Astrocyte (in vitro differentiated cells and primary cell): ENCODE results near the gene SEMA3A. TPM values are rescaled to one million over a fixed set of nuclear protein-coding genes. Genes with fewer than 3 reads are reported as not detected.
A peak's percentile ranks its signal among the peaks of the same experiment; 100 is the strongest.

ENCODE experiments used
- DNase-seq: peaks from one replicate; pipeline ENCODE4 v3.0.0-alpha.2; 2010; ENCODE audit warnings: low read depth
- FAIRE-seq: peaks from 2 replicates; lab custom pipeline; 2011; peaks lifted over from hg19 to GRCh38; lab: Jason Lieb, UNC
- H2AFZ ChIP-seq: 2 replicates; pipeline ENCODE4 v1.6.0; 2012; ENCODE audit warnings: low read depth, low read length, inconsistent platforms
- H3K27ac ChIP-seq: 2 replicates; pipeline ENCODE4 v1.5.1; 2011; ENCODE audit warnings: low read depth, low read length, inconsistent platforms
- H3K27me3 ChIP-seq: 2 replicates; pipeline ENCODE4 v1.6.0; 2011; ENCODE audit warnings: low read length, inconsistent platforms; ENCODE audit not compliant: insufficient read depth
- H3K36me3 ChIP-seq: 2 replicates; pipeline ENCODE4 v1.5.1; 2011; ENCODE audit warnings: low read length, inconsistent platforms; ENCODE audit not compliant: insufficient read depth
- H3K4me1 ChIP-seq: 2 replicates; pipeline ENCODE4 v1.5.1; 2011; ENCODE audit warnings: low read length, inconsistent platforms; ENCODE audit not compliant: insufficient read depth
- H3K4me2 ChIP-seq: 2 replicates; pipeline ENCODE4 v1.6.0; 2012; ENCODE audit warnings: low read length, inconsistent platforms
- H3K4me3 ChIP-seq: 2 replicates; pipeline ENCODE4 v1.5.1; 2011; ENCODE audit warnings: low read depth, mild to moderate bottlenecking, low read length, inconsistent platforms; ENCODE audit not compliant: insufficient read depth
- H3K79me2 ChIP-seq: 2 replicates; pipeline ENCODE4 v1.6.0; 2012; ENCODE audit warnings: mild to moderate bottlenecking, low read length, inconsistent platforms; ENCODE audit not compliant: insufficient read depth
- H3K9ac ChIP-seq: 2 replicates; pipeline ENCODE4 v1.6.0; 2012; ENCODE audit warnings: mild to moderate bottlenecking, low read length, inconsistent platforms
- H3K9me3 ChIP-seq: 2 replicates; pipeline ENCODE4 v1.5.1; 2012; ENCODE audit warnings: low read depth, mild to moderate bottlenecking, low read length, inconsistent platforms; ENCODE audit not compliant: insufficient read depth
- H4K20me1 ChIP-seq: 2 replicates; pipeline ENCODE4 v1.6.0; 2012; ENCODE audit warnings: low read length, inconsistent platforms; ENCODE audit not compliant: insufficient read depth
- H3K27ac Mint-ChIP-seq: one replicate; pipeline ENCODE4 v1.8.0; 2021; ENCODE audit warnings: mild to moderate bottlenecking, mixed read lengths; ENCODE audit not compliant: unreplicated experiment
- H3K27me3 Mint-ChIP-seq: one replicate; pipeline ENCODE4 v1.8.0; 2021; ENCODE audit warnings: low read depth, mixed read lengths; ENCODE audit not compliant: unreplicated experiment
- H3K36me3 Mint-ChIP-seq: one replicate; pipeline ENCODE4 v1.8.0; 2021; ENCODE audit warnings: low read depth, mixed read lengths; ENCODE audit not compliant: unreplicated experiment
- H3K4me1 Mint-ChIP-seq: one replicate; pipeline ENCODE4 v1.8.0; 2021; ENCODE audit warnings: low read depth, mixed read lengths; ENCODE audit not compliant: unreplicated experiment
- H3K4me3 Mint-ChIP-seq: one replicate; pipeline ENCODE4 v1.8.0; 2021; ENCODE audit warnings: mild to moderate bottlenecking, moderate library complexity, mixed read lengths; ENCODE audit not compliant: unreplicated experiment
- H3K9me3 Mint-ChIP-seq: one replicate; pipeline ENCODE4 v1.8.0; 2021; ENCODE audit warnings: mild to moderate bottlenecking, mixed read lengths; ENCODE audit not compliant: unreplicated experiment
- EZH2 ChIP-seq: IDR thresholded peaks from 2 replicates; pipeline ENCODE4 v1.6.1; 2012; ENCODE audit warnings: mild to moderate bottlenecking, low read length, inconsistent platforms; ENCODE audit not compliant: insufficient read depth
- total RNA-seq: library from RNA; stranded (reverse); gene quantifications from 2 replicates; pipeline ENCODE4 v1.2.1, GENCODE V29; 2021
- TF ChIP-seq, protein P1 (sequence below): IDR thresholded peaks from 2 replicates; pipeline ENCODE4 v1.5.1; 2011; ENCODE audit warnings: low read depth, mild to moderate bottlenecking, inconsistent platforms, low read length, moderate library complexity; ENCODE audit not compliant: insufficient read depth

Gene SEMA3A
- total RNA-seq, 1 donor from 2014 or later, result 31.3 TPM

DNA sequence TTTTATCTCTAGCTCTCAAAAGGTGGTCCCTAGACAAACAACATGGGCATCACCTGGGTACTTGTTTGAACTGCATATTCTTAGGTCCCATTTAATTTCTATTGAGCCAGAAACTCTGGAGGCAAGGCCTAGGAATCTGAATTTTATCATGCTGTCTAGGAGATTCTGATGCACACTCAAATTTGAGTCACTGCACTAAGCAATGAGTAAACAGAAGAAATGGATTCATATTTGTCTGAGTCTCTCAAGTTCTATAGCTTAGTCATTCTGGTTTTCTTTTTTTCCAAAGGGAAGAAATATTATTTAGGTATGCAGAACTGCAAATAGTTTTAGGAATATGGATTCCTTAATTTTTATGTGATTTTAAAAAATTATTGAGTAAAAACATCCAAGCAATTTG lies 185.5 kb downstream of the SEMA3A start:
- Histone ChIP-seq H3K79me2 (no peaks in the 10 kb centered on the region), H3K9ac (no peak overlapping the region), H3K36me3 (no peaks in the 10 kb centered on the region), H4K20me1 (no peaks in the 10 kb centered on the region), H2AFZ (no peak overlapping the region), H3K4me3 (no peak overlapping the region), H3K27me3 (no peaks in the 10 kb centered on the region), H3K4me2 (no peak overlapping the region), H3K27ac (no peak overlapping the region), H3K9me3 (no peaks in the 10 kb centered on the region), H3K4me1 (no peaks in the 10 kb centered on the region)
- Mint-ChIP-seq H3K27ac (no peak overlapping the region), H3K27me3 (no peaks in the 10 kb centered on the region), H3K4me1 (peaks cover 4% of the 10 kb centered on the region), H3K9me3 (no peaks in the 10 kb centered on the region), H3K36me3 (peaks cover 2% of the 10 kb centered on the region), H3K4me3 (no peak overlapping the region)
- DNase-seq, result no peak
- FAIRE-seq, result no peak
- no peak for TF ChIP-seq EZH2
- TF ChIP-seq, protein P1, sequence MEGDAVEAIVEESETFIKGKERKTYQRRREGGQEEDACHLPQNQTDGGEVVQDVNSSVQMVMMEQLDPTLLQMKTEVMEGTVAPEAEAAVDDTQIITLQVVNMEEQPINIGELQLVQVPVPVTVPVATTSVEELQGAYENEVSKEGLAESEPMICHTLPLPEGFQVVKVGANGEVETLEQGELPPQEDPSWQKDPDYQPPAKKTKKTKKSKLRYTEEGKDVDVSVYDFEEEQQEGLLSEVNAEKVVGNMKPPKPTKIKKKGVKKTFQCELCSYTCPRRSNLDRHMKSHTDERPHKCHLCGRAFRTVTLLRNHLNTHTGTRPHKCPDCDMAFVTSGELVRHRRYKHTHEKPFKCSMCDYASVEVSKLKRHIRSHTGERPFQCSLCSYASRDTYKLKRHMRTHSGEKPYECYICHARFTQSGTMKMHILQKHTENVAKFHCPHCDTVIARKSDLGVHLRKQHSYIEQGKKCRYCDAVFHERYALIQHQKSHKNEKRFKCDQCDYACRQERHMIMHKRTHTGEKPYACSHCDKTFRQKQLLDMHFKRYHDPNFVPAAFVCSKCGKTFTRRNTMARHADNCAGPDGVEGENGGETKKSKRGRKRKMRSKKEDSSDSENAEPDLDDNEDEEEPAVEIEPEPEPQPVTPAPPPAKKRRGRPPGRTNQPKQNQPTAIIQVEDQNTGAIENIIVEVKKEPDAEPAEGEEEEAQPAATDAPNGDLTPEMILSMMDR, result no peak

DNA sequence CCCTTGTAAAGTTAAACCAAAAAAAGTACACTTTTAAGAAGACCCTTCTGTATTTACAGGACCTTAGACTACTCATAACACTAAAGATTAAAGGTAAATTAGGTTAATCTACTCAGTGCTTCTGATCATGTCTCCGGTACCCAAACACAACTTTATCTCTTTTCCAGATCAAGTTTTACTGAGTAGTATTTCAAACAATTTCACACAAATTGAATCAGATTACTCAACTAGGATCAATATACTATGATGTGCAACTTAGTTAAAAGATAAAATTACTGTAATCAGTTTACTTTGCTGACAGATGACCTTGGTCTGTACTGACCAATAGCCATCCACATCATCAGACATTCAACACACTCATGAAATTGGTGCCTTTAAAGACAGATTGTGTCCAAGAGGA lies 191.4 kb downstream of the SEMA3A start:
- no peaks in the 10 kb centered on the region for H3K4me1 Mint-ChIP-seq
- Histone ChIP-seq H3K79me2 (no peaks in the 10 kb centered on the region), H3K4me3 (no peak overlapping the region), H3K4me2 (no peak overlapping the region), H3K27me3 (no peaks in the 10 kb centered on the region), H3K4me1 (no peaks in the 10 kb centered on the region), H3K27ac (no peak overlapping the region), H3K9me3 (no peaks in the 10 kb centered on the region), H2AFZ (no peak overlapping the region), H4K20me1 (no peaks in the 10 kb centered on the region), H3K36me3 (peaks cover 3% of the 10 kb centered on the region), H3K9ac (no peak overlapping the region)
- H3K27ac Mint-ChIP-seq, result no peak overlapping the region
- no peak for FAIRE-seq
- H3K27me3 Mint-ChIP-seq, result no peaks in the 10 kb centered on the region
- TF ChIP-seq, protein P1, result no peak
- TF ChIP-seq EZH2, result no peak
- no peak overlapping the region for H3K4me3 Mint-ChIP-seq
- no peaks in the 10 kb centered on the region for H3K9me3 Mint-ChIP-seq
- no peak for DNase-seq
- peaks cover 2% of the 10 kb centered on the region for H3K36me3 Mint-ChIP-seq

DNA sequence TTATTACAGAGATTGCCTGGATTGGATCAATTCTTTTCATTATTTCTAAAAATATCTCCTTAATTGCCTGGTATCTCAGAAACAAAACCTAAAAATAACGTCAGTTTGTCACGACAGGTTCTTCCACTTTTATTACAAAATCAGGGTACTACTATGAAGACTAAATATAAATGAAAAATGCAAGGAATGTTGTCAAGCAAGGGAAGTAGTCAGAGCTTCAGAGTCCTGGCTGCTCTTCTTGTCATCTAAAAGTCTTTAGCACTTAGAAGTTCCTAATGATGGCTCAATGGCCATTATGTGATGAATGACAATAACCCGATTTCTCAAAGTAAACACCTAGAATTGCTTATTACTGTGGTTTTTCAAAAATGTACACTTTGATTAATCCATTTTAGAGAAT lies 192.2 kb downstream of the SEMA3A start:
- H3K4me3 Mint-ChIP-seq, result no peak overlapping the region
- Histone ChIP-seq H3K9ac (no peak overlapping the region), H3K36me3 (peaks cover 5% of the 10 kb centered on the region), H3K4me3 (no peak overlapping the region), H4K20me1 (no peaks in the 10 kb centered on the region), H3K9me3 (no peaks in the 10 kb centered on the region), H3K4me1 (no peaks in the 10 kb centered on the region), H3K4me2 (no peak overlapping the region), H3K27ac (no peak overlapping the region), H3K27me3 (no peaks in the 10 kb centered on the region), H2AFZ (no peak overlapping the region), H3K79me2 (no peaks in the 10 kb centered on the region)
- FAIRE-seq (peak; percentile 20), DNase-seq (no peak)
- H3K27ac Mint-ChIP-seq, result no peak overlapping the region
- H3K9me3 Mint-ChIP-seq, result no peaks in the 10 kb centered on the region
- H3K27me3 Mint-ChIP-seq, result no peaks in the 10 kb centered on the region
- peaks cover 2% of the 10 kb centered on the region for H3K36me3 Mint-ChIP-seq
- TF ChIP-seq, protein P1, result no peak
- TF ChIP-seq EZH2, result no peak
- H3K4me1 Mint-ChIP-seq, result no peaks in the 10 kb centered on the region
